Measurements from ENCODE around the gene CMBL. TPM values are rescaled to one million over a fixed set of nuclear protein-coding genes. Genes with fewer than 3 reads are reported as not detected.
"Not testable (repeated sequence)": the region's sequence is repeated elsewhere in the genome, so short reads cannot be mapped to it uniquely, and the experiment has no call there.

The CMBL gene
- polyA plus RNA-seq, 1 experiment = 23.8 TPM

DNA sequence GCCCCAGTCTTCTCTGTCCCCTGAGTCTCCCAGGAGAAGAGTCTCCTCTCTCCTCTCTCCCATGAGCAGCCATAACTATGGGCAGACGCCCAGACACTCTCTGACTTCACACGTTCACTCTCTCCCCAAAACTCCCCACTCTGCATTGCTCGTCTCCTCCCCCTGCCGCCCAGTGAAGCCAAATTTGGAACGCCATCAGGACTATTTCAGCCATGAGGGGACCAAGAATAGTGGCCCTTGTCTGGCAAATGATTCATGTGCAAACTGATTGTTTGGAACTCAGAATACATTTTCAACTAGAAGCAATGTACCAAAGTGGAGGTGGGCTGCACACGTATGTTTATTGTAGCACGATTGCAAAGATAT is 20.9 kb downstream of the CMBL start:
- H3K4me3 ChIP-seq (ENCODE audit: low read depth, low read length) = no peak overlapping the region
- ChIA-PET POLR2A (interaction anchor here (0.5 kb wide), 1 partner anchor 261 kb away, joined by 4 read pairs; no protein-coding TSS in a partner anchor), CTCF (interaction anchor here (1.1 to 1.7 kb wide), 3 partner anchors 9 to 140 kb away, joined by 3 to 5 read pairs (median 4); no protein-coding TSS in a partner anchor)
- peaks cover 11% of the 10 kb centered on the region for H3K36me3 ChIP-seq (ENCODE audit: control insufficient read depth, insufficient read depth, low read length)
- no peak for DNase-seq (ENCODE audit: low read depth)
- H3K27me3 ChIP-seq (ENCODE audit: control insufficient read depth, insufficient read depth, low read length) = no peaks in the 10 kb centered on the region
- TF ChIP-seq, protein P1, sequence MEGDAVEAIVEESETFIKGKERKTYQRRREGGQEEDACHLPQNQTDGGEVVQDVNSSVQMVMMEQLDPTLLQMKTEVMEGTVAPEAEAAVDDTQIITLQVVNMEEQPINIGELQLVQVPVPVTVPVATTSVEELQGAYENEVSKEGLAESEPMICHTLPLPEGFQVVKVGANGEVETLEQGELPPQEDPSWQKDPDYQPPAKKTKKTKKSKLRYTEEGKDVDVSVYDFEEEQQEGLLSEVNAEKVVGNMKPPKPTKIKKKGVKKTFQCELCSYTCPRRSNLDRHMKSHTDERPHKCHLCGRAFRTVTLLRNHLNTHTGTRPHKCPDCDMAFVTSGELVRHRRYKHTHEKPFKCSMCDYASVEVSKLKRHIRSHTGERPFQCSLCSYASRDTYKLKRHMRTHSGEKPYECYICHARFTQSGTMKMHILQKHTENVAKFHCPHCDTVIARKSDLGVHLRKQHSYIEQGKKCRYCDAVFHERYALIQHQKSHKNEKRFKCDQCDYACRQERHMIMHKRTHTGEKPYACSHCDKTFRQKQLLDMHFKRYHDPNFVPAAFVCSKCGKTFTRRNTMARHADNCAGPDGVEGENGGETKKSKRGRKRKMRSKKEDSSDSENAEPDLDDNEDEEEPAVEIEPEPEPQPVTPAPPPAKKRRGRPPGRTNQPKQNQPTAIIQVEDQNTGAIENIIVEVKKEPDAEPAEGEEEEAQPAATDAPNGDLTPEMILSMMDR (IDR thresholded peaks at IDR 0.05; ENCODE audit: insufficient read depth, low read depth, low read length) = no peak

DNA sequence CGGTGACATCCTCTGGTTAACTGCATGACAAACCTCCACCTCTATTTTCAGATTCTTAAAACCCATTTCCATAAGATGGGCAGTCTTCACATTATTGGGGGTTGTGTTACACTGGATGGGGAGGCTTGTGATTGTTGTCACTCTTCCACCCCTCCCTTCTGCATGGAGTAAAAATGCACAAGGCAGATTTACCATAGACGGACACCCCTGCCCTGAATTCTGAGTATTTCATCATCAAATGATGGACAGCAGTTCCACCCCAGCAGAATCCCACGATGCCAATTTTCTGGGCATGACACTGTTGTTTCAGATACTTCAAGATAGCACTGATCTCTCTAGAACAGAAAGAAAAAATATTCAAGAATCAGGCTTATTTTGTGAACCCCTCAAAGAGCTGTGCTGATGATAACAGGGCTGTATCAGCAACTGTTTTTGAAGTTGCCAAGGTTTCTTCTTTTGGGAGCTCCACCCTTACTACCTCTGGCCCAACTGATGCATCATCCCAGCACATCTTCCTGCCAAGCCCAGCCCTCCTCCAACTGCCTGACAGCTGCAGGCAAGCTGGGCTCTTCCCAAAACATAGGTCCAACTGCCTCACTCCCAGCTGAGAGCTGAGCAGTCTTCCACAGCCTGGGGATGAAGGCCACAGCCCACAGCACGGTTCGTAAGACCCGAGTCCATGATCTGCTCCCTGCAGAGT is 21.4 kb downstream of the CMBL start:
- ChIA-PET CTCF (interaction anchor here (0.7 to 1.7 kb wide), 5 partner anchors 9 to 144 kb away, joined by 3 to 5 read pairs (median 3); no protein-coding TSS in a partner anchor), POLR2A (interaction anchor here (0.5 kb wide), 1 partner anchor 262 kb away, joined by 4 read pairs; no protein-coding TSS in a partner anchor)
- no peak for DNase-seq (ENCODE audit: low read depth)
- TF ChIP-seq, protein P1 (IDR thresholded peaks at IDR 0.05; ENCODE audit: insufficient read depth, low read depth, low read length) = no peak
- Histone ChIP-seq H3K4me3 (ENCODE audit: low read depth, low read length) (no peak overlapping the region), H3K36me3 (ENCODE audit: control insufficient read depth, insufficient read depth, low read length) (peaks cover 11% of the 10 kb centered on the region), H3K27me3 (ENCODE audit: control insufficient read depth, insufficient read depth, low read length) (no peaks in the 10 kb centered on the region)

- DNase-seq (ENCODE audit: low read depth); POLR2A ChIA-PET; H3K27me3 ChIP-seq (ENCODE audit: control insufficient read depth, insufficient read depth, low read length); H3K4me3 ChIP-seq (ENCODE audit: low read depth, low read length): not testable (repeated sequence)
- peaks cover 11% of the 10 kb centered on the region for H3K36me3 ChIP-seq (ENCODE audit: control insufficient read depth, insufficient read depth, low read length)
- CTCF ChIA-PET = interaction anchor here (1.0 to 1.7 kb wide), 2 partner anchors 19 to 139 kb away, joined by 3 to 5 read pairs; no protein-coding TSS in a partner anchor
Measured at GRCh38 chr5:10285362-10285761, 22.3 kb downstream of the CMBL start.

GRCh38 chr5:10283927-10284635 is 23.6 kb downstream of the CMBL start:
- TF ChIP-seq, protein P1 (IDR thresholded peaks at IDR 0.05; ENCODE audit: insufficient read depth, low read depth, low read length) = peak; percentile 96
- no peak overlapping the region for H3K4me3 ChIP-seq (ENCODE audit: low read depth, low read length)

GRCh38 chr5:10279925-10280720 is 27.6 kb downstream of the CMBL start:
- Histone ChIP-seq H3K4me3 (ENCODE audit: low read depth, low read length) (no peak overlapping the region), H3K27me3 (ENCODE audit: control insufficient read depth, insufficient read depth, low read length) (no peaks in the 10 kb centered on the region), H3K36me3 (ENCODE audit: control insufficient read depth, insufficient read depth, low read length) (no peaks in the 10 kb centered on the region; the same call in 1 of the 2 replicates)
- no peak for DNase-seq (ENCODE audit: low read depth)
- ChIA-PET POLR2A (no interaction called here), CTCF (interaction anchor here (1.4 kb wide), 1 partner anchor 138 kb away, joined by 3 read pairs; no protein-coding TSS in a partner anchor)
- TF ChIP-seq, protein P1 (IDR thresholded peaks at IDR 0.05; ENCODE audit: insufficient read depth, low read depth, low read length) = no peak

More at GRCh38 chr5:10283927-10284635, 23.6 kb downstream of the CMBL start:
- Histone ChIP-seq H3K36me3 (ENCODE audit: control insufficient read depth, insufficient read depth, low read length) (peaks cover 4% of the 10 kb centered on the region), H3K27me3 (ENCODE audit: control insufficient read depth, insufficient read depth, low read length) (no peaks in the 10 kb centered on the region)
- DNase-seq (ENCODE audit: low read depth) = no peak
- ChIA-PET CTCF (interaction anchor here (0.7 to 1.8 kb wide), 38 partner anchors 8 to 573 kb away, joined by 3 to 22 read pairs (median 4); partner anchors contain the start of gene MARCHF6), POLR2A (no interaction called here)
